Natural killer cell (primary cell): ENCODE data around the gene ADGRG6. TPM values are rescaled to one million over a fixed set of nuclear protein-coding genes. Genes with fewer than 3 reads are reported as not detected.

Experiments
- ATAC-seq, 3 donors: fragments of 150-1000 bp in 2 of 3; fragments of 200-7000 bp in 1 of 3; cut with Tn5 transposase; 1 replicate in 1 of 3; 2 replicates in 2 of 3; pipeline ENCODE4 v1.10.0; 2021; ENCODE audit warnings: mild to moderate bottlenecking in 2 of 3, moderate library complexity in 2 of 3
- DNase-seq, 2 donors: peaks; one replicate each; pipeline versions ENCODE4 v3.0.0 to v3.0.0-alpha.2; 2013 to 2021; ENCODE audit warnings: mixed read lengths in 1 of 2
- H3K27ac ChIP-seq: one replicate; pipeline ENCODE4 v1.5.1; 2013; ENCODE audit warnings: mild to moderate bottlenecking, low read length
- H3K27me3 ChIP-seq: one replicate; pipeline ENCODE4 v1.6.1; 2013; ENCODE audit warnings: low read length; ENCODE audit not compliant: control insufficient read depth, insufficient read depth
- H3K36me3 ChIP-seq: one replicate; pipeline ENCODE4 v1.6.1; 2013; ENCODE audit warnings: low read length; ENCODE audit not compliant: control insufficient read depth, insufficient read depth
- H3K4me1 ChIP-seq: one replicate; pipeline ENCODE4 v1.6.1; 2013; ENCODE audit warnings: low read length; ENCODE audit not compliant: control insufficient read depth, insufficient read depth
- H3K4me3 ChIP-seq: one replicate; pipeline ENCODE4 v1.5.1; 2013; ENCODE audit warnings: low read length
- H3K9me3 ChIP-seq: one replicate; pipeline ENCODE4 v1.6.1; 2013; ENCODE audit warnings: low read length; ENCODE audit not compliant: control insufficient read depth, insufficient read depth
- H3K27ac Mint-ChIP-seq, 2 donors: one replicate each; pipeline ENCODE4 v1.8.0; 2022; ENCODE audit warnings: mild to moderate bottlenecking in 2 of 2, mixed read lengths in 2 of 2, moderate library complexity in 1 of 2
- H3K27me3 Mint-ChIP-seq, 2 donors: one replicate each; pipeline ENCODE4 v1.8.0; 2022; ENCODE audit warnings: low read depth in 2 of 2, mixed read lengths in 2 of 2
- H3K36me3 Mint-ChIP-seq: one replicate; pipeline ENCODE4 v1.8.0; 2022; ENCODE audit warnings: mixed read lengths
- H3K4me1 Mint-ChIP-seq, 2 donors: one replicate each; pipeline ENCODE4 v1.8.0; 2022; ENCODE audit warnings: mixed read lengths in 2 of 2
- H3K4me3 Mint-ChIP-seq: one replicate; pipeline ENCODE4 v1.8.0; 2022; ENCODE audit warnings: mild to moderate bottlenecking, moderate library complexity, mixed read lengths
- H3K9me3 Mint-ChIP-seq, 2 donors: one replicate each; pipeline ENCODE4 v1.8.0; 2022; ENCODE audit warnings: mixed read lengths in 2 of 2
- WGBS: methylation state at CpG from one replicate; pipeline ENCODE4 v1.1.7; 2013; ENCODE audit warnings: missing lambda C conversion rate; ENCODE audit not compliant: insufficient coverage; 5-methylcytosine and 5-hydroxymethylcytosine counted together
- intact Hi-C: fragments of 100-400 bp; cut with micrococcal nuclease; formaldehyde crosslinking; loops from one replicate; pipeline ENCODE4 v1.14.2; 2022
- total RNA-seq, 4 donors: library from RNA; stranded (reverse); fragments of 120-200 nt in 1 of 4; gene quantifications; one replicate each; pipeline versions ENCODE4 v1.2.3 to v1.2.4, GENCODE V29; 2013 to 2022
- TF ChIP-seq, protein P1 (sequence below): fragments of 200-600 bp; IDR thresholded peaks from one replicate; pipeline ENCODE4 v1.8.0; 2022; ENCODE audit warnings: antibody characterized with exemption

The ADGRG6 gene
- total RNA-seq, 3 donors from 2014 or later (not counting 1 experiment from before 2014, with no cell fraction given) = 0.05 to 0.24 TPM; not detected in 1

GRCh38 chr6:142404751-142405150 is 102.9 kb downstream of the ADGRG6 start:
- ATAC-seq (no peak), DNase-seq (no peak)
- H3K27me3 ChIP-seq = no peaks in the 10 kb centered on the region
- Mint-ChIP-seq H3K4me3 (no peak overlapping the region), H3K36me3 (no peaks in the 10 kb centered on the region), H3K9me3 (no peaks in the 10 kb centered on the region), H3K27me3 (peaks cover 2 to 23% of the 10 kb centered on the region in 2 donors), H3K4me1 (no peaks in the 10 kb centered on the region), H3K27ac (no peak overlapping the region)
- TF ChIP-seq, protein P1, sequence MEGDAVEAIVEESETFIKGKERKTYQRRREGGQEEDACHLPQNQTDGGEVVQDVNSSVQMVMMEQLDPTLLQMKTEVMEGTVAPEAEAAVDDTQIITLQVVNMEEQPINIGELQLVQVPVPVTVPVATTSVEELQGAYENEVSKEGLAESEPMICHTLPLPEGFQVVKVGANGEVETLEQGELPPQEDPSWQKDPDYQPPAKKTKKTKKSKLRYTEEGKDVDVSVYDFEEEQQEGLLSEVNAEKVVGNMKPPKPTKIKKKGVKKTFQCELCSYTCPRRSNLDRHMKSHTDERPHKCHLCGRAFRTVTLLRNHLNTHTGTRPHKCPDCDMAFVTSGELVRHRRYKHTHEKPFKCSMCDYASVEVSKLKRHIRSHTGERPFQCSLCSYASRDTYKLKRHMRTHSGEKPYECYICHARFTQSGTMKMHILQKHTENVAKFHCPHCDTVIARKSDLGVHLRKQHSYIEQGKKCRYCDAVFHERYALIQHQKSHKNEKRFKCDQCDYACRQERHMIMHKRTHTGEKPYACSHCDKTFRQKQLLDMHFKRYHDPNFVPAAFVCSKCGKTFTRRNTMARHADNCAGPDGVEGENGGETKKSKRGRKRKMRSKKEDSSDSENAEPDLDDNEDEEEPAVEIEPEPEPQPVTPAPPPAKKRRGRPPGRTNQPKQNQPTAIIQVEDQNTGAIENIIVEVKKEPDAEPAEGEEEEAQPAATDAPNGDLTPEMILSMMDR = no peak
- H3K27ac ChIP-seq = no peak overlapping the region
- no peak overlapping the region for H3K4me3 ChIP-seq
- H3K36me3 ChIP-seq = no peaks in the 10 kb centered on the region
- H3K4me1 ChIP-seq = no peaks in the 10 kb centered on the region
- H3K9me3 ChIP-seq = no peaks in the 10 kb centered on the region
- 84% methylated on average over 2 of the region's 3 CpGs for WGBS
- intact Hi-C loops = no loop called here

- DNase-seq (no peak), ATAC-seq (no peak)
- Histone ChIP-seq H3K27ac (no peak overlapping the region), H3K4me1 (no peaks in the 10 kb centered on the region), H3K4me3 (no peak overlapping the region), H3K9me3 (no peaks in the 10 kb centered on the region), H3K27me3 (no peaks in the 10 kb centered on the region), H3K36me3 (no peaks in the 10 kb centered on the region)
- Mint-ChIP-seq H3K4me3 (no peak overlapping the region), H3K36me3 (no peaks in the 10 kb centered on the region), H3K9me3 (no peaks in the 10 kb centered on the region), H3K4me1 (no peaks in the 10 kb centered on the region), H3K27me3 (peaks cover 2 to 15% of the 10 kb centered on the region in 2 donors), H3K27ac (no peak overlapping the region)
- 96% methylated on average over 2 of the region's 3 CpGs for WGBS
- intact Hi-C loops = no loop called here
- TF ChIP-seq, protein P1 = no peak
These were observed 104.3 kb downstream of the ADGRG6 start for GRCh38 chr6:142406131-142406530.

DNA sequence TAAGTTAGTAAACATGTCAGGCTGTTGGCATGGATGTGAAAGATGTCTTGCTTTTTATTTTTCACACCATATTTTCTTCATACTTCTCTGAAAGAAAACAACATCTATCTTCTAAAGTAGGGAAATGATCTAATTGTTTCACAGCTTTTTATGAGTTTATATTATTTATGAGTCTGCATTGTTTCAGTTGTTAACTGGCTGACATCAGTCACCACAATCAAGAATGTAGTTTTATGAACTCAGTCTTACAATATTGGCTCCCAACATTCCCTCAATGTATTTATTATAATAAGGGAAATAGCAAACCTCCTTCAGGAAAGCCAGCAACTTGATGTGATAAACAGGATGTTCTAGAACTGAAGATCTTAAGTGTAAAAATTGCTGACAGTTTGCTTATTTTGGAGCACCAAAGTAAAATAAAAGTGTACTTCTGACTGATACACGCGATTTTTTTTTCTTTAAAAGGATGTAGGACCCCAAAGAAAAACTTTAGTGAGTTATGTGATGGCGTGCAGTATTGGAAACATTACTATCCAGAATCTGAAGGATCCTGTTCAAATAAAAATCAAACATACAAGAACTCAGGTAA is 106.0 kb downstream of the ADGRG6 start:
- H3K4me3 ChIP-seq = no peak overlapping the region
- H3K36me3 ChIP-seq = no peaks in the 10 kb centered on the region
- DNase-seq = no peak
- ATAC-seq = no peak
- no peak overlapping the region for H3K27ac ChIP-seq
- intact Hi-C loops = no loop called here
- TF ChIP-seq, protein P1 = no peak
- Mint-ChIP-seq H3K4me1 (no peaks in the 10 kb centered on the region), H3K4me3 (no peak overlapping the region), H3K36me3 (no peaks in the 10 kb centered on the region), H3K9me3 (no peaks in the 10 kb centered on the region), H3K27me3 (peaks cover 2 to 7% of the 10 kb centered on the region in 2 donors), H3K27ac (no peak overlapping the region)
- no peaks in the 10 kb centered on the region for H3K9me3 ChIP-seq
- WGBS = 81% methylated on average over 2 of the region's 3 CpGs
- H3K27me3 ChIP-seq = no peaks in the 10 kb centered on the region
- no peaks in the 10 kb centered on the region for H3K4me1 ChIP-seq

GRCh38 chr6:142408409-142408808 is 106.6 kb downstream of the ADGRG6 start:
- ATAC-seq (no peak), DNase-seq (no peak)
- no peaks in the 10 kb centered on the region for H3K36me3 Mint-ChIP-seq
- no peak overlapping the region for H3K27ac Mint-ChIP-seq
- no peaks in the 10 kb centered on the region for H3K9me3 ChIP-seq
- no peaks in the 10 kb centered on the region for H3K4me1 ChIP-seq
- no peaks in the 10 kb centered on the region for H3K27me3 ChIP-seq
- no peaks in the 10 kb centered on the region for H3K9me3 Mint-ChIP-seq
- H3K4me1 Mint-ChIP-seq = no peaks in the 10 kb centered on the region
- intact Hi-C loops = no loop called here
- H3K27ac ChIP-seq = no peak overlapping the region
- no peak overlapping the region for H3K4me3 ChIP-seq
- peaks cover 2 to 7% of the 10 kb centered on the region in 2 donors for H3K27me3 Mint-ChIP-seq
- TF ChIP-seq, protein P1 = no peak
- no peak overlapping the region for H3K4me3 Mint-ChIP-seq
- no peaks in the 10 kb centered on the region for H3K36me3 ChIP-seq
